PFSK-1 (cell line): ENCODE measurements around the gene TMBIM4.

Experiments
- FOXP2 ChIP-seq: optimal IDR thresholded peaks from 2 replicates; pipeline ENCODE3; 2011; ENCODE audit warnings: borderline replicate concordance, control low read depth, inconsistent platforms; ENCODE audit not compliant: insufficient read depth; ENCODE audit errors: extremely low read length, extremely low read depth
- POLR2AphosphoS5 ChIP-seq: IDR thresholded peaks from 2 replicates; pipeline ENCODE4 v1.6.1; 2012; ENCODE audit warnings: low read depth, mild to moderate bottlenecking, control low read depth, low read length, moderate library complexity
- SIN3A ChIP-seq: IDR thresholded peaks from 2 replicates; pipeline ENCODE4 v1.6.1; 2012; ENCODE audit warnings: mild to moderate bottlenecking, low read length, moderate library complexity, borderline replicate concordance; ENCODE audit not compliant: insufficient read depth
- TAF1 ChIP-seq: IDR thresholded peaks from 2 replicates; pipeline ENCODE4 v1.6.1; 2012; ENCODE audit warnings: low read length, control low read depth, borderline replicate concordance; ENCODE audit not compliant: insufficient read depth
- TF ChIP-seq, protein P1 (sequence below), 2 experiments: IDR thresholded peaks; 2 replicates each; pipeline versions ENCODE4 v1.6.1 to v1.8.0; 2011 to 2012; ENCODE audit warnings: low read depth in 2 of 2, low read length in 2 of 2, control low read depth in 1 of 2, inconsistent platforms in 1 of 2, mild to moderate bottlenecking in 1 of 2, moderate library complexity in 1 of 2; ENCODE audit not compliant: insufficient read depth in 1 of 2

The TMBIM4 gene

GRCh38 chr12:66203820-66204219 lies 34.0 kb upstream of the TMBIM4 start:
- no peak for TF ChIP-seq POLR2AphosphoS5
- TF ChIP-seq TAF1 = no peak
- TF ChIP-seq SIN3A = no peak
- TF ChIP-seq FOXP2 = no peak
- TF ChIP-seq, protein P1, sequence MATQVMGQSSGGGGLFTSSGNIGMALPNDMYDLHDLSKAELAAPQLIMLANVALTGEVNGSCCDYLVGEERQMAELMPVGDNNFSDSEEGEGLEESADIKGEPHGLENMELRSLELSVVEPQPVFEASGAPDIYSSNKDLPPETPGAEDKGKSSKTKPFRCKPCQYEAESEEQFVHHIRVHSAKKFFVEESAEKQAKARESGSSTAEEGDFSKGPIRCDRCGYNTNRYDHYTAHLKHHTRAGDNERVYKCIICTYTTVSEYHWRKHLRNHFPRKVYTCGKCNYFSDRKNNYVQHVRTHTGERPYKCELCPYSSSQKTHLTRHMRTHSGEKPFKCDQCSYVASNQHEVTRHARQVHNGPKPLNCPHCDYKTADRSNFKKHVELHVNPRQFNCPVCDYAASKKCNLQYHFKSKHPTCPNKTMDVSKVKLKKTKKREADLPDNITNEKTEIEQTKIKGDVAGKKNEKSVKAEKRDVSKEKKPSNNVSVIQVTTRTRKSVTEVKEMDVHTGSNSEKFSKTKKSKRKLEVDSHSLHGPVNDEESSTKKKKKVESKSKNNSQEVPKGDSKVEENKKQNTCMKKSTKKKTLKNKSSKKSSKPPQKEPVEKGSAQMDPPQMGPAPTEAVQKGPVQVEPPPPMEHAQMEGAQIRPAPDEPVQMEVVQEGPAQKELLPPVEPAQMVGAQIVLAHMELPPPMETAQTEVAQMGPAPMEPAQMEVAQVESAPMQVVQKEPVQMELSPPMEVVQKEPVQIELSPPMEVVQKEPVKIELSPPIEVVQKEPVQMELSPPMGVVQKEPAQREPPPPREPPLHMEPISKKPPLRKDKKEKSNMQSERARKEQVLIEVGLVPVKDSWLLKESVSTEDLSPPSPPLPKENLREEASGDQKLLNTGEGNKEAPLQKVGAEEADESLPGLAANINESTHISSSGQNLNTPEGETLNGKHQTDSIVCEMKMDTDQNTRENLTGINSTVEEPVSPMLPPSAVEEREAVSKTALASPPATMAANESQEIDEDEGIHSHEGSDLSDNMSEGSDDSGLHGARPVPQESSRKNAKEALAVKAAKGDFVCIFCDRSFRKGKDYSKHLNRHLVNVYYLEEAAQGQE (IDR thresholded peaks at IDR 0.05; ENCODE audit: insufficient read depth in 1 of 2, low read depth in 2 of 2, low read length in 2 of 2) = no peak

DNA sequence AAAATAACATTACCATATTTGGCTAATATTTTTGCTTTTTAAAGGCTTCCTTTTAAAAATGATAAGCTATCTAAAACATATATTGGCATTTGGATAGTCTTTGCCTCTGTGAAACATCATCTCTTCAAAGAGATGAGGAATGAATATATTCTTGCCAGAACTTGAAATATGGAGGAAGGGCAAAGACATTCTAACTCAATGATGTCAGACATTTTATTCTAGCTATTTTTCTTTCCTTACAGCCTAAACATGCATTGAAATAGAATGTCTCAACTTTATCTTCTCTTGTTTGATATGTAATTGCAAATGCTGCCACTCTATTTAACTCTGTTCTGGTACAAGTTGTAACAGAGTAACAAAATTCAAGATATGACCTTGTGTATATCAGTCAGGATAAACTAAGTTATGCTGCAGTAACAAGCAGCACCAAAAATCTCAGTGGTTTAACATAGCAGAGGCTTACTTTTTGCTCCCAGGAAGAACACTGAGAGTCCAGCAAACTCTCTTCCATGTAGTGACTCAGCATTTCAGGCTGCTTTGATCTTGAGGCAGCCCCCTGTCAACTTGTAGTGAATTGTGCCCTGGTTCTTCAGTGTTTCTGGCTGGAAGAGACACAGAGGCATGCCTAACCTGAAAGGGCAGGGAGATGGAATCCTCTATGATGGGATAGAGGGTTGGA lies 30.2 kb upstream of the TMBIM4 start:
- TF ChIP-seq POLR2AphosphoS5 = no peak
- no peak for TF ChIP-seq FOXP2
- no peak for TF ChIP-seq SIN3A
- no peak for TF ChIP-seq TAF1
- TF ChIP-seq, protein P1 (IDR thresholded peaks at IDR 0.05; ENCODE audit: insufficient read depth in 1 of 2, low read depth in 2 of 2, low read length in 2 of 2) = no peak

- TF ChIP-seq, protein P1 (IDR thresholded peaks at IDR 0.05; ENCODE audit: insufficient read depth in 1 of 2, low read depth in 2 of 2, low read length in 2 of 2) = no peak
- TF ChIP-seq POLR2AphosphoS5 (no peak), TAF1 (no peak)
These were observed 29.3 kb upstream of the TMBIM4 start for GRCh38 chr12:66199141-66199540.

DNA sequence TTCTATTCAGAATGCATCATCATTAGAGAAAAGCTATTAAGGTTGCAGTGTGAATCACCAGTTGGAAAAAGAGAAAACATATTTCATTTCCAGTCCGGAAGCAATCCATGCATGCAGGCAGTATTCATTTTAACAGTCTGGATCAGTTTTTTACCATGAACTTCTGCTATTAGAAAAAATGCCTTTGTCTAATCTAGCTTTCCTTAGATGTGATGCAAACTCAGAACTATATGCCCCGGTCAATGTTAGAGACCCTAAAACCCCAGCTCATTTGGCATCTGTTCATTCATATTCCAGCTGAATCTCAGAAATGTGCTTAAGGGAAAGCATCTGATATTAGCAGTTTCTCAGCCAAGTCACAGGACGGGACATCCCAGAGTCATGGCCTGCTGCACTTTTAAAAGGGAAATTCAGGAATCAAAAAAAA lies 27.7 kb upstream of the TMBIM4 start:
- TF ChIP-seq FOXP2 (no peak), POLR2AphosphoS5 (no peak), SIN3A (no peak), TAF1 (no peak)
- TF ChIP-seq, protein P1 (IDR thresholded peaks at IDR 0.05; ENCODE audit: insufficient read depth in 1 of 2, low read depth in 2 of 2, low read length in 2 of 2) = no peak

DNA sequence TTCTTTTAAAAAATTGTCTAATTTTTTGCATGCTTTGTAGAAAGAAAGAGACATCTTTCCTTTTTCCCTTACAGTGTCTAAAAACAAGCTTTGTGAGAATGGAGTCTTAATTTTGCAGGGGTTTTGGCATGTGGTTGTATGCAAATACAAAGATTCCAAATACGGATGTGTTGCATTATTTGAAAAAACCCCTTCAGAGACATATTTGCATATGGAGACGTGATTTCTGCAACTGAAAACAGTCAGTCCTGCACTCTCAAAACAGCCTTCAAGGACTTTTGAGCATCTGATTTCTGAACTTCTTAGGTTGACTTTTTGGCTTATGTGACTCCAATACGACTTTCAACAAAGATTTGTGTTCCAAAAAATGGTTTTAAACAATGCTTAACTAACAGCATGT lies 27.0 kb upstream of the TMBIM4 start:
- no peak for TF ChIP-seq TAF1
